Sciatic nerve (tissue), 2 donors: Measurements from ENCODE around the gene ACTN1. TPM values are rescaled to one million over a fixed set of nuclear protein-coding genes. Genes with fewer than 3 reads are reported as not detected.
"Not testable (repeated sequence)": the region's sequence is repeated elsewhere in the genome, so short reads cannot be mapped to it uniquely, and the experiment has no call there.

Experiments used
- ATAC-seq: fragments of 200-7000 bp; cut with Tn5 transposase; one replicate; pipeline ENCODE4 v1.9.1; 2020; ENCODE audit warnings: mild to moderate bottlenecking, moderate library complexity
- DNase-seq: peaks from one replicate; pipeline ENCODE4 v3.0.0-alpha.2; 2020; ENCODE audit warnings: low spot score
- intact Hi-C: fragments of 100-400 bp; cut with DNase I; formaldehyde crosslinking; loops from one replicate; pipeline ENCODE4 v1.14.2; 2022
- total RNA-seq: library from RNA; stranded (reverse); fragmentation: NEBNext Ultra II Directional; extraction: Animal tissue kit (Norgen Biotek cat#: 25700); gene quantifications from one replicate; pipeline ENCODE4 v1.2.1, GENCODE V29; 2021
- donor health status: DM: no; HTN: no; CAD: no.
- donor health status: DM: no; HTN: no; CAD: no.

Gene ACTN1
- total RNA-seq, 1 donor from 2014 or later: 216 TPM

DNA sequence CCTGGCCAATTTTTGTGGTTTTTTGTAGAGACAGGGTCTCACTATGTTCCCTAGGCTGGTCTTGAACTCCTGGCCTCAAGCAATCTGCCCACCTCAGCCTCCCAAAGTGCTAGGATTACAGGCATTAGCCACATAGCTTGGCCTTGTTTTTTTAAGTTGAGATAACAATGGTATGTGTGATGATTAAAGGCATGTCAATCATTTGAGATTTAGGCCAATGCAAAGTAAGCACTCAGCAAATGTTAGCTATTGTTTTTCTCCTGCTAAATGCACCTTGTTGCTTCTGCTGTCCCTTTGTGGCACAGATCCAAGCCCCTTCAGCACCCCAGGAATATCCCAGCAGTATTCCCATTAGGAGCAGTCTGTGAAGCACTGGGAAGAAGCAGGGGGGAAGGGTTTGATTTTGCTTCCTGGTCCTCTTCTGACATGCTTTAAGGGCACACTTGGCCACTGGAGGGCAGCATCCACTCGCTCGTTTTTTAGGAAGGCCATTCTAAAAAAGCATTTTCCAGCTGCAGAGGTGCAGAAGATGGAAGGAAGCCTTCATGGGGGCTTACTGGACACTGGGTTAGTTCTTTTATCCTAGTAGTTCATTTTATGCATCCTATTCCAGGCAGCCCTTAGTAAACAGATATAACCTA, 116.0 kb downstream of the ACTN1 start:
- peak; percentile 84 for ATAC-seq
- intact Hi-C loops: no loop called here
- peak; percentile 89 for DNase-seq

DNA sequence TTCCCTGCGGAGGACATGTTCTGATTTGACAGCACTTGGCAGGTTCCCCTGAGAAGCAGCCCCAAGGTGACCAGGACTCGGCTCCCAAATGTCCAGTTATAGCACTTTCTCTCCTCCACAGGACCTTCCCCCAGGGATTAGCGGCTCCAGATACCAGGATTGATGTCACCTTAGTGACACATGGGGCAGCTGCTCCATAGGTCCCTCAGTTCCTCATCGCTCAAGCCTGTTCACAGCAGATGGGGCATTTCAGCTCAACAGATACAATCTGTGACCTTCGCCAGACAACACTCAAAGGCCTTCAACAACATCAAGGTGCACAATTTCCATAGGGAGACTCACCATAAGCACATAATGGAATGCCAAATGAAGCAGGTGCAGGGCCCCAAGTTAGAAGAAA, 118.3 kb downstream of the ACTN1 start:
- no peak for DNase-seq
- no peak for ATAC-seq
- intact Hi-C loops: no loop called here

DNA sequence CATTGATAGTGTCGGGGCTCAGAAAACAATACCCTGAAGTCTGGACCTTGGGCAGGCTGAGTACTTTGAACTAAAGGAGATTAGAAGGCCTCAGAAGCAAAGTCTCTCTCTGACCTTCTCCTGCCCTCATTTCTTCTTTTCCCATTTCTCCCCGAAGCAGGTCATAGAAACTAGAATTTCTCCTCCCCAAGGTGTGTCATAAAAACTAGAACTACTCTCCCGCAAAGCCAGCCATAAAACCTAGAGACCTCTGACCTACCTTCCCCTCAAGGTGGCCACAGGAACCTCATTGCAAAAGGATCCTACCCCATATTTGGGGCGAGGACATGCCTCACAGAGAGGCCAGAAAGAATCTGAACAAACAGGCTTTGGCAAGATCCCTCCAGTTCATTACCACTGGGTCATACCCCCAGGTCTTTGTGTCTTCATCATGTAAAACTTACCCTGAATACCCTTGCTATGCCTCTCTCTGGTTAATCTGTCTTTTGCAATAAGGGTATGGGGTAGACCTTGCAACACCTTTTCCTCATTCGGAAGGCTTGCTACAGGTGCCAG, 121.5 kb downstream of the ACTN1 start:
- intact Hi-C loops: no loop called here

DNA sequence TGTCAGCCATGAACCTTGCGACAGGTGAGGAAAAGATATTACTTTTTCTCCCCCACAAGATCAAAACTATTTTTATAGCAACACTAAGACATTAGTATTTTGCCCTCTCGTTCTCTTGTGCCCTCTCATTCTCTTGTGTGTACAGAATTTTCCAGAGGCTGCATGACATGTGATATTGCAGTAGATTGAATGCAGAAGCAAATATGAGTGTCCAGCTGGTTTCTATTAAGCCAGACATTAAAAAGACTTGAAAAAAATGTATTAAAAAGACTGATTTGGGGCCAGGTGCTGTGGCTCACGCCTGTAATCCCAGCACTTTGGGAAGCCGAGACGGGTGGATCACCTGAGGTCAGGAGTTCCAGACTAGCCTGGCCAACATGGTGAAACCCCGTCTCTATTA, 122.5 kb downstream of the ACTN1 start:
- DNase-seq (no peak), ATAC-seq (no peak)
- intact Hi-C loops: no loop called here

More for the DNA sequence above, 121.5 kb downstream of the ACTN1 start:
- ATAC-seq (no peak), DNase-seq (no peak)

DNA sequence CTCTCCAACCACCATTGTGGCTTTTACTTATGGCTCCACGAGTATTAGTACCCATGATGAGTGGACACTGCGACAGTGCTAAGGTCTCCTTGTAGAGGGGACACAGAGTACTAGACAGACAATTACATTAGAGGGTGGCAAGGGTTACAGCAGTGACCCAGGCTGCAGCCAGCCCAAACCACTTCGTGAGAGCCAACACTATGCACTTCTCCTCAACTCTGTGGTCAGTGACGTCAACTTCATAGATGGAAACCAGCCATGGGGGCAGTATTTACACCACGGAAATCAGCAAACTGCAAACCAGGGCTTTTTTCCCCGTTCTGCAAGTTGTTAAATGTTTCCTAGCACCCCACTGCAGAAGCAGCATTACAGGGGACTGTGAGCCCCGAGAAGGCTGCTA, 124.7 kb downstream of the ACTN1 start:
- no peak for ATAC-seq
- no peak for DNase-seq
- intact Hi-C loops: no loop called here

DNA sequence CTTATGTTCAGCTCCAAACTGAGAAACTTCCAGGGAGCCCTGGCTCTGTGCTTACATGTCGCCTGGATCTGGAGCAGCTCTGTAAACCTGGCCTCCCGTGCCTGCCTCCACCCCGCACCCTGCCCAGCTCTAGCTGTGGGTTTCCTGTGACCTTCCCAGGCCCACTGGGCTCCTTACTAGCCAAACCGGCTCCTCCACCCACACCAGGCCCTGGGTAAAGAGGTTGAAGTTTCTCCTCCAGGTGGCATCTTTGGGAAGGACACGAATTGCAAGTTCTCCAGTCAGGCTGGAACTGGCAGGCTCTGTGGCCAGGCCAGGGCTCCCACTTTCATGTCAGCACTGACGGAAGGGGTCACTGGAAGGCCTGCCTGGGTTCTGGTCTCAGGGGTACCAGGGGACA, 125.4 kb downstream of the ACTN1 start:
- intact Hi-C loops: no loop called here
- ATAC-seq: no peak
- DNase-seq: no peak

DNA sequence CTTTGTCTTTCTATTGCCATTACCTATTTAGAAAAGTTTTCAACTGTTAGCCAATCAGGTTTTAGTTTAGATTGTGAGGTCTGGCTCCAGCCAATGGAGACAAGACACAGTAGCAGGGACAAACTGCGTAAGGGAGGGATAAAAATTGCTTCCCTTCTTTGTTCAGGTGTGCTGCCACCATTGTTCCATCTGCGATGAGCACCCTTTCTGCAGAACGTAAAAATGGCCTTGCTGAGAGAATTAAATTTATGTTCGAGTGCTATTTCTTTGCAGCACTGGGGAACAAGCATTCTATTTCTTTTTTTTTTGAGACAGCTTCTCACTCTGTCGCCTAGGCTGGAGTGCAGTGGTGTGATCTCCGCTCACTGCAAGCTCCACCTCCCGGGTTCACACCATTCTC, 126.6 kb downstream of the ACTN1 start:
- intact Hi-C loops, DNase-seq, ATAC-seq: not testable (repeated sequence)

DNA sequence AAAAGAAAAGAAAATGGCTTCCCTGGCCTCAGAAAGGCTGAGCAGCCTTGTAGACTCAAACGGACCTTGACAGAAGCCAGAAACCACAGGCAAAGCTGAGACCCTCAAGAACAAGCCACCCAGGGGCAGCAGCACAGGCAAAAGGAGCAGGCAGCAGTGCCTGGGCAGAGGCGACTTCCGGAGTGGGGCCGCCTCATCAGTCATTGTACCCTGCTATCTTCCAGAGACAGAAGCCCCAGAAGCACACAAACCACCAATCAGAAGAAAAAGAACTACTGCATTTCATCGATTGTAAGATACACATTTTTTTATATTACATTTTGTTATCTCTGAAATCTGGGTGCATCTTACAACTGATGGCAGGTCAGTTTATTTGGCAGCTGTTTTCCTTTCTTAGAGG, 128.0 kb downstream of the ACTN1 start:
- no peak for DNase-seq
- intact Hi-C loops: no loop called here

DNA sequence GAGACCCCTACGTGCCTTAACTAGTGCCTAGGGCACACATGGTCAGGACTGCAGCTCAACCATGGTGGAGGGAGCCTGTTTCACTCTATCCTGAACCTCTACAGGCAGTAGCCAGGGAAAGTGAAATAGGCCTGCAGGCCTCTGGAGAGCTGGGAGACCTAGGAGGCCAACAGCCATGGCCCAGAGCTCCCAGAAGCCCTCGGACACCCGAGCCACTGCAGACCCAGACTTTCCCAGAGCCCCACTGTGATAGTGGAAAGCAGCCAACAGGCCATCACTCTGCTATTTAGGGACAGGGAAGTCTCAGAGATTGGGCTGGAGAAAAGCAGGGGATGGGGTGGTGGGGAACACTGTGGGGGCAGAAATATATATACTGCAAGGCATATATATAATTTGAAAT, 129.7 kb downstream of the ACTN1 start:
- ATAC-seq (no peak), DNase-seq (no peak)
- intact Hi-C loops: no loop called here

More for the DNA sequence above, 128.0 kb downstream of the ACTN1 start:
- ATAC-seq: no peak

DNA sequence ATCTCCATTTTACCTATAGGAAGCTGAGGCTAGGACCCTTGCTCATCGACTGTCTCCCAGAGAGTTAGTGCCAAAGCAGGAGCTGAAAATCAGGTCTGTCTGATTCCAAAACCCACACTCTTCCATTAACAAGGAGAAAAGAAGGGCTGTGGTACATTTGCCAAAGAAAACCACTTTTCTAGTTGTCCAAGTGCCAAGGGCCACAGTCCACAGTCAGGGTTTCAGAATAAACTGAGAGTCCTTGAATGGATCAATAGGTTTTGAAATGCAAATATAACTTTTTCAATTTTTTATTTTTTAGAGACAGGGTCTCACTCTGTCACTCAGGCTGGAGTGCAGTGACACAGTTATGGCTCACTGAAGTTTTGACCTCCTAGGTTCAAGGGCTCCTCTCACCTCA, 130.8 kb downstream of the ACTN1 start:
- DNase-seq (no peak), ATAC-seq (no peak)
- intact Hi-C loops: no loop called here

DNA sequence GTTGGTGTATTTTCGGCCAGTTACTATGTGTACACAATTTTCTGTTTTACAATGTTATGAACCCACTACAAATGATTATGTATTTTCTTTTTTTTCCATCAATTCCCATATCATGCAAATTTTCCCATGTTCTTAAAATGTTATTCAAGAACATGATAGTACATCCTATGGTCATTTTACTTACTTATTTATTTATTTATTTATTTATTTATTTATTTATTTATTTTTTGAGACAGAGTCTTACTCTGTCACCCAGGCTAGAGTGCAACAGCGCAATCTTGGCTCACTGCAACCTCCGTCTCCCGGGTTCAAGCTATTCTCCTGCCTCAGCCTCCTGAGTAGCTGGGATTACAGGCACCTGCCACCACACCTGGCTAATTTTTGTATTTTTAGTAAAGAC, 131.5 kb downstream of the ACTN1 start:
- DNase-seq, ATAC-seq, intact Hi-C loops: not testable (repeated sequence)

DNA sequence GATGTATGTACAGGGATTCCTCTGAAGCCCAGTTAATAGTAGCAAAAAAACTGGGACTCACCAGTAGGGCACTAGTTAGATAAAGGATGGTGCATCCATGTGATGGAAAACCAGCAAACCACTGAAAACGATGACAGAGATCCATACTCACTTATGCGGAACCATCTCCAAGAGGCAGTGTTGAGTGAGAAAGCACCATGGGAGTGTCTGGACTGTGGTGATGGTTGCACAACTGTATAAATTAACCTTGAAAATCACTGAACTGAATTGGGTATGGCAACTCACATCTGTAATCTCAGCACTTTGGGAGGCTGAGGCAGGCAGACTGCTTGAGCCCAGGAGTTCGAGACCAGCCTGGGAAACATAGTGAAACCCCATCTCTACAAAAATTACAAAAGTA, 132.6 kb downstream of the ACTN1 start:
- ATAC-seq: no peak
- intact Hi-C loops: no loop called here

DNA sequence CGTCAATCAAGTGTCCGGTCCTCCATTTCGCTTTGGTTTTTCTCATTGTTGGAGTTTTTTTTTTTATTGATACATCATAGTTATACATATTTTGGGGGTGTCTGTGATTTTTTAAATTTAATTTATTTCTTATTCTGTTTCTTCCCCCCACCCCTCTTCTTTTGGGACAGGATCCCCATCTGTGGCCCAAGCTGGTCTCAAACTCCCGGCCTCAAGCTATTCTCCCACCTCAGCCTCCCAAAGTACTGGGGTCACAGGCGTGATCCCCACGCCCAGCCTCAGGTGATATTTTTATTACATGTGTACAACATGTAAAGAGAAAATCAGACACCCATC, 134.9 kb downstream of the ACTN1 start:
- ATAC-seq: no peak
- no peak for DNase-seq
- intact Hi-C loops: no loop called here

More for the DNA sequence above, 132.6 kb downstream of the ACTN1 start:
- DNase-seq: no peak

DNA sequence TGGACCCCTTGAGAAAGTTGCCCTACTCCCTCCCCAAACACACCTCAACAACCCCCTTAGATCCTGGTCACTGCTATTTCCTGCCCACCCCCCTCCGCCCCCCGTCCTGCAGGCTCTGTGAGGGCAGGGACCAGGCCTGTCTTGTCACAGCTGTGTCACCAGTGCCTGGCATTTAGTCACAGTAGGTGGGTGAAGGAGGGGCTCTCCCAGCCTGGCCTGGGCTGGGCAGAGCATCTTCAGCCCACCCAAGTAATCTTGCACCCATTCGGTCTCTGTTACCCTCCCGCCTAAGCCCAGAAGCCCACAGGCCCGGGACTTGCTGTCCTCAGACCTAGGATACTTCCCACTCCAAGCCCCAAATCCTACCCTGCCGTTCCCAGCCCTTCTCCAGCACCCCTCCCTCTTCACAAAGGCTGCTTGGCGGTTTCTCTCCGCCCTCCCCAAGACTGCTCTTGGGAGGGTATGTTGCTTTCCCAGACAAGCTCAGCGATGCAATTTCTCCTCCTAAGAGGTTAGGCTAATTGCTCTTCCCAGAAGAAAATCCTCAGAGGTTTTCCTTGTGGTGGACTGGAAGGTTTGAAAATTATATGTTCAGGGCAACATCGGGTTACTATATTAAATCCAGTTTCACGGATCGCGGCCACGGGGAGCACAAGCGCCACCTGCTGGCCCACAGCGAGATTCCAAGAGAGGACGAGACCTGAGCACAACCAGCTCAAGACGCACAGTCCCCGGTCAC, 135.5 kb downstream of the ACTN1 start:
- intact Hi-C loops: no loop called here
- ATAC-seq: peak; percentile 93
- DNase-seq: peak; percentile 90

DNA sequence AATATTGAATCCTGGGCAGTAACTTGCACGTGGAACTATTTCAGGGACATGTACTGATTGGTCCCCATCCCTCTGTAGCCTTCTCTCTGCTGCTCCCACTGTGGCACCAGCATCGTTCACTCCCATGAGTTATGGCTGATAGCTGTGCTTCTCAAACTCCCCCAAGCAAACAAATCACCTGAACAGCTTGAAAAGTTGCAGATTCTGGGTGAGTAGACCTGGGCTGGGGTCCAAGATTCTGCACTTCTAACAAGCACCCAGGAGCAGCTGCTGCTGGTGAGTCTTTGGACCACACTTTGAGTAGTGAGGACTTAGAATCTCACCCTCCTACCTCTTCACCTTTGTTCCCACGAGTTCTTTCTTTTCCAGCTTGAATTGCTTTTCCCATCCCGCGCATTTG, 136.8 kb downstream of the ACTN1 start:
- intact Hi-C loops: no loop called here
- DNase-seq: no peak
- no peak for ATAC-seq

DNA sequence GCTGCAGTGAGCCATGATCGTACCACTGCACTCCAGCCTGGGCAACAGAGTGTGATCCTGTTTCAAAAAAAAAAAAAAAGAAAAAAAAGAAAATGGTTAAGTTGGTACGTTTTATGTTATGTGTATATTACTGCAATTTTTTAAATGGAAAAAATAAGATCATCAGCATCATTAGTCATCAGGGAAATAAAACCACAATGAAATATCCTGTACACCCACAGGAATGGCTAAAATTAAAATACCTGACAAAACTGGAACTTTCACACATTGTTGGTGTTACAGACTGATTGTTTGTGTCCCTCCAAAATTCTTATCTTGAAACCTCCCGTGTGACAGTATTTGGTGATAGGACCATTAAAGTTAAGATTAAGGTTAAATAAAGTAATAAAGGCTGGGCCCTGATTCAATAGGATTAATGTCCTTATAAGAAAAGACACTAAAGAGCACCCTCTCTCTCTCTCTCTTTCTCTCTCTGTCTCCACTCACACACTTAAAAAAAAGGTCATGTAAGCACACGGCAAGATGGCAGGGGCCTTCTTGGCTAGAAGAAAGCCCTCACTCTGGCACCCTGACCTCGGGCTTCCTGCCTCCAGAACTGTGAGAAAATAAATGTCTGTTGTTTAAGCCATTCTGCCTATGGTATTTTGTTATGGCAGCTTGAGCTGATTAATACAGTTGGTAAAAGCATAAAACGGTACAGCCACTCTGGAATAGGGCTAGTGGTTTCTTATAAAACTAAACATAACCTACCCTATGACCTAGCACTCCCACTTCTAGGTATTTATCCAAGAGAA, 137.9 kb downstream of the ACTN1 start:
- intact Hi-C loops: no loop called here
- DNase-seq: no peak
- no peak for ATAC-seq

DNA sequence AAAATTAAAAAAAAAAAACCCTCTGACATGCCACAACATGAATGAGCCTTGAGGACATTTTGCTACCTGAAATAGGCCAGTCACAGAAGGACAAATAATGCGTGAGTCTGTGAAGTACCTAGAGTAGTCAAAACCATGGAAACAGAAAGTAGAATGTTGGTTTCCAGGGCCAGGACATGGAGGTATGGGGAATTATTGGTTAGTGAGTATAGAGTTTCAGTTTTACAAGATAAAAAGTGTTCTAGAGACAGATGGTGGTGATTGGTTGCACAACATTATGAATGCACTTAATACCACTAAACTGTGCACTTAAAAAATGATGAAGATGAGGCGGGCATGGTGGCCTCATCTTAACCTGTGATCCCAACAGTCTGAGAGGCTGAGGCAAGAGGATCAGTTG, 138.6 kb downstream of the ACTN1 start:
- ATAC-seq: no peak
- DNase-seq: no peak
- intact Hi-C loops: no loop called here

DNA sequence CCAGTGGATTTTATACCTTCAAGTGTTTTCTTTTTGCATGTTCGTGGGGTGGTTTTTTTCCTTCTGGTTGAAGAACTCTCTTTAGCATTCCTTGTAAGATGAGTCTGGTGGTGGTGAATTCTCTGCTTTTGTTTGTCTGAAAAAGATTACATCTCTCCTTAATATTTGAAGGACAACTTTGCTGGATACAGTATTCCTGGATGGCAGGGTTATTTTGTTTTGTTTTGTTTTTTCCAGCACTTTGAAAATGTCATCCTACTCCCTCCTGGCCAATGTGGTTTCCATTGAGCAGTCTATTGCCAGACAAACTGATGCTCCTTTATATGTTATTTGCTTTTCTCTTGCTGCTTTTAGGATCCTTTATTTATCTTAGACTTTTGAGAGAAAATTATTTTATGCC, 143.0 kb downstream of the ACTN1 start:
- DNase-seq: no peak
- no peak for ATAC-seq
- intact Hi-C loops: no loop called here

DNA sequence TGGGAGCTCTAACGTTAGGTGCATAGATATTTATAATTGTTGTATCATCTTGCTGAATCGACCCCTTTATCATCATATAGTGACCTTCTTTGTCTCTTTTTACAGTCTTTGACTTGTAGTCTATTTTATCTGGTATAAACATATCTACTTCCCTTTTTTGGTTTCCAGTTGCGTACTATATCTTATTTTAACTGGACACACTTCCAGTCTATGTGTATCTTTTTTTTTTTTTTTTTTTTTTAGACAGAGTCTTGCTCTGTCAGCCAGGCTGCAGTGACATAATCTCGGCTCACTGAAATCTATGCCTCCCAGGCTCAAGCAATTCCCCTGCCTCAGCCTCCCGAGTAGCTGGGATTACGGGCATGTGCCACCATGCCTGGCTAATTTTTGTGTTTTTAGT, 144.3 kb downstream of the ACTN1 start:
- no peak for DNase-seq
- intact Hi-C loops: no loop called here
- peak; percentile 39 for ATAC-seq

DNA sequence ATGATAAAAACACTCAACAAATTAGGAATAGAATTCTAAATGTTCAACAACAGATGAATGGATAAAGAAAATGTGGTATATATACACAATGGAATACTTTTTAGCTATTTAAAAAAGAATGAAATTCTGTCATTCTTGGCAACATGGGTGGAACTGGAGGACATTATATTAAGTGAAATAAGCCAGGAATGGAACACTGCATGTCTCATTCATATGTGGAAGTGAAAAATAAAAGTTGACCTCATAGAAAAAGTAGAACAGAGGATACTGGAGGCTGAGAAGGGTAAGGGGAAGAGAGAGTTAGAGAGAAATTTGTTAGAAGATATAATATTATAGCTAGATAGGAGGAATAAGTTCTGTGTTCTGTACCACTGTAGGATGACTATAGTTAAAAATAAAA, 150.4 kb downstream of the ACTN1 start:
- DNase-seq: no peak
- intact Hi-C loops: no loop called here
- no peak for ATAC-seq
